PC-3 (cell line): ENCODE data around the gene DYNLT3.

Experiments
- EZH2 ChIP-seq: fragments of 300-600 bp; sonication (generic); IDR thresholded peaks from one replicate; pipeline ENCODE4 v1.6.1; 2017; ENCODE audit warnings: antibody characterized with exemption, mild to moderate bottlenecking, low read length; ENCODE audit not compliant: unreplicated experiment
- EZH2phosphoT487 ChIP-seq: fragments of 300-600 bp; sonication (generic); IDR thresholded peaks from 2 replicates; pipeline ENCODE4 v1.6.1; 2018; ENCODE audit warnings: mild to moderate bottlenecking, antibody characterized with exemption, low read length, borderline replicate concordance
- TF ChIP-seq, protein P1 (sequence below): fragments of 300-600 bp; sonication (generic); conservative IDR thresholded peaks from 2 replicates; pipeline ENCODE4 v1.5.1; 2017; ENCODE audit warnings: antibody characterized with exemption, low read depth, mild to moderate bottlenecking, low read length

- TF ChIP-seq, protein P1, sequence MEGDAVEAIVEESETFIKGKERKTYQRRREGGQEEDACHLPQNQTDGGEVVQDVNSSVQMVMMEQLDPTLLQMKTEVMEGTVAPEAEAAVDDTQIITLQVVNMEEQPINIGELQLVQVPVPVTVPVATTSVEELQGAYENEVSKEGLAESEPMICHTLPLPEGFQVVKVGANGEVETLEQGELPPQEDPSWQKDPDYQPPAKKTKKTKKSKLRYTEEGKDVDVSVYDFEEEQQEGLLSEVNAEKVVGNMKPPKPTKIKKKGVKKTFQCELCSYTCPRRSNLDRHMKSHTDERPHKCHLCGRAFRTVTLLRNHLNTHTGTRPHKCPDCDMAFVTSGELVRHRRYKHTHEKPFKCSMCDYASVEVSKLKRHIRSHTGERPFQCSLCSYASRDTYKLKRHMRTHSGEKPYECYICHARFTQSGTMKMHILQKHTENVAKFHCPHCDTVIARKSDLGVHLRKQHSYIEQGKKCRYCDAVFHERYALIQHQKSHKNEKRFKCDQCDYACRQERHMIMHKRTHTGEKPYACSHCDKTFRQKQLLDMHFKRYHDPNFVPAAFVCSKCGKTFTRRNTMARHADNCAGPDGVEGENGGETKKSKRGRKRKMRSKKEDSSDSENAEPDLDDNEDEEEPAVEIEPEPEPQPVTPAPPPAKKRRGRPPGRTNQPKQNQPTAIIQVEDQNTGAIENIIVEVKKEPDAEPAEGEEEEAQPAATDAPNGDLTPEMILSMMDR: no peak
- TF ChIP-seq EZH2 (no peak), EZH2phosphoT487 (no peak)
Observed at GRCh38 chrX:37894725-37895124, 47.4 kb upstream of the DYNLT3 start.
